GM19438 (cell line): ENCODE results near the gene ETV6.
A peak's percentile ranks its signal among the peaks of the same experiment; 100 is the strongest.

ENCODE experiments used
- ATAC-seq: cut with Tn5 transposase; IDR thresholded peaks from one replicate; pipeline ENCODE4 v1.9.1; 2021; ENCODE audit warnings: low read depth; ENCODE audit not compliant: unreplicated experiment

The ETV6 gene

DNA sequence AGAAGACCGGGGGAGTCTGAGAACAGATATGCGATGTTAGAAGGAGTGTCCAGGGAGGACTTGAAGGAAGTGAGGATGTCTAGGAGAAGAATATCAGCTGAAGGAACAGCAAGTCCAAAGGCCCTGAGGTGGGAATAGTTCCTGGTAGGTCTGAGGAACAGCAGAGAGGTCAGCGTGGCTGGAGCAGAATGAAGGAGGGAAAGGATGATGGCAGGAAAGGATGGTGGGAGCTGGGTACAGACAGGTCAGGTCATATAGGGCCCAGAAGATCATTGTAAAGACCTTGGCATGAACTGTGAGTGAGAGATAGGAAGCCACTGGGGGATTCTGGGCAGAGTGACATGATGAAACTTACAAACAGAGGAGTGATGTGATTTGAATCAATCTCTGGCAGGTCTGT is 171.0 kb downstream of the ETV6 start:
- no peak for ATAC-seq

DNA sequence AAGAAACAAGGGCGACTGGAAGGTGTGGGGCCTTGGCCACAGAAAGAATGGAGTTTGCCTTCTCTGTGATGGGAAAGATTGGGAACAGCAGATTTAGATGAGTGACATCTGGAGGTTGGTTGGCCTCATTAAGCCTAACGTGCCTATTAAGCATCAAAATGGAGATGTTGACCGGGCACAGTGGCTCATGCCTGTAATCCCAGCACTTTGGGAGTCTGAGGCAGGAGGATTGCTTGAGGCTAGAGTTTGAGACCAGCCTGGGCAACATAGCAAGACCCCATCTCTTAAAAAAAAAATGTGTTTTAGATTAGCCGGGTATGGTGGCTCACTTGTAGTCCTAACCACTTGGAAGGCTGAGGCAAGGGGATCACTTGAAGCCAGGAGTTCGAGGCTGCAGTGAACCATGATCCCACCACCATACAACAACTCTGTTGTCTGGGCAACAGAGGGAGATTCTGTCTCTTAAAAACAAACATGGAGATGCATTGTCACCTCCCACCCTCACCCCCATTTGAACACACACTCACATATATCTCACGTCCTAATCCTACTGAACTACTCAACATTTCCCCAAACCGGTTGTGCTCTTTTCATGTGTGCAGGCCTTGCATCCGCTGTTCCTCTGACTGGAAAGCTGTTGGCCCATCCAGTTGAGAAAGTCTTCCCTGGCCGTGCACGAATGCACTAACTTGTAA is 172.1 kb downstream of the ETV6 start:
- ATAC-seq, result no peak

DNA sequence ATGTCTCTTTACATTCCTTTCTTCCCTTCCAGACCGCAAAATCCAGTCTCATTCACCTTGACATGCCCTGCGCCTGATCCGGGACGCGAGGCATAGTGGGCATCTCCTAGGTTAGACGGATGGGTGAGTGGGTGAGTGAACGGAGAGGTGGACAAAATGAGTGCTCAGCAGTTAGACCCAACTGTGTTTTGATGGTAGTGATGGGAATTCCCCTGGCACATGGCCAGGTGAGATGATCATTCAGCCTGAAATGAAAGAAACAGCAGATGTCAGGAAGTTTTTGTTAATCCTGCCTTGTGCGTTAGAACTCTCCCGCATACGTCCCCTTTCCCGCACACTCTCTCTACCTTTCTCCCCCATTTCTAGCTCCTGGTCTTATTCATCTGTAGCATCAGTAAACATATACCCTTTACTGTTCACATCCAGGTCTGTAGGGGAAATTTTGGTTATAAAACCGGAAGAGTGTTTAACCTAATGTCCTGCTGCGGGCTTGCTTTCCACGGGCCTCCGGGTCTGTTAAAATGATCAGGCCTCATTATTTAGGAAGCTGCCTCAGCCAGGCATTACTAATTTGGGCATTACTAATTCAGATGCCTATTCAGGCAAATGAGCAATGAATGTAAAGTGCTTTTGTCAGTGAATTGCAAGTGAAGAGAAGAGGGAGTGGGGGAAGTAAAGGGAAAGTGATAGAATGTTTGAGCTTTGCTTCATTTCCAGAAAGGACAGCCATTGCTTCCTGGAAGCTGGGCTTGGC is 172.8 kb downstream of the ETV6 start:
- peak; percentile 75 for ATAC-seq

DNA sequence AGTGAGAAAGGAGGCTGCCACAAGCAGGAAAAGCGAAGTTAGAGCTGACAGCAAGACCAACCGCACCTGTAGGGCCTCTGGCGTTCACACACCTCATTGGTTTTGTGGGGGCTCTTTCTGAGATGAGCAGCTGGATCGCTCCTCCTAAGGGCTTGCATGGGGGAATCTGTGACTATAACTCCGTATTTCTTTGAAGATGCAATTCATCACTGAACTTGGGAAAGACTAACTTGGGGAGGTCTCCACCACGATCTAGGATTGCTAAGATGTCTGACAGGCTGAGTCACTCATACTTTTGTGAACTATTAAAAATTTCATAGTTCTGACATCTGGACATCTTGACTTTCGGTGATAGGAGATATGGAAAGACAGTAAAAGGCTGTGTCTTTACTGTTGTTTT is 173.6 kb downstream of the ETV6 start:
- ATAC-seq, result no peak

DNA sequence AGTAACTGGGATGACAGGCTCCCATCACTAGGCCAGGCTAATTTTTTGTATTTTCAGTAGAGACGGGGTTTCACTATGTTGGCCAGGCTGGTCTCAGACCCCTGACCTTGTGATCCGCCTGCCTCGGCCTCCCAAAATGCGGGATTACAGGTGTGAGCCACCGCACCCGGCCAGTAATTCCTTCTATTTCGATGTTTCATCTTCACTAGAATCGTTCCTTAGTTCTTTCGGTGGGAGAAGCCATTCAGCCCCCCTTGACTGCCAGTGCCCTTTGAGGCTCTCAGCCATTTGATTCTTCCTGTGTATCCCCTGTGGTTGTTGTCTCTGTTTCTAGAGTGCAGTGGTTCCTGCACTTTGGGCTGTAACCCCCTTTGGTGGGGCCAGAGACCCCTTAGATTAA is 174.1 kb downstream of the ETV6 start:
- no peak for ATAC-seq

DNA sequence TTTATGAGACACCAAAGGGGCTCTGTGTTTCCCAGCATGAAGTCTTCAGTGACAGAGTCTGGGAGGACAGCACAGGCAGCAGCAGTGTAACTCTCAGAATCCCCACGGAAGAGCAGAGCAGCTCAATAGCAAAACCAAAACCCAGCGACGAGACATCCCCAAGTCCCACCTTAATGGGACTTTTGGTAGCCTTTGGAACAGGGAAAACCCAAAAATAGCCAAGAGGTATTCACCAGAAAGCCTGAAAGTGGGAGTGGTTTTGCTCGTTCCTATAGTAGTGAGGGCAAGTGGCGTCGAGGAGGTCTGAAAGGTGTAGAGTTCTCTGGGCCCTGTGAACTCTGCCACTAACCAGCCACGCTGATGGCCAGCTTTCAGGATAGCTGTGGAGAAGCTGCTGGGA is 174.6 kb downstream of the ETV6 start:
- no peak for ATAC-seq

DNA sequence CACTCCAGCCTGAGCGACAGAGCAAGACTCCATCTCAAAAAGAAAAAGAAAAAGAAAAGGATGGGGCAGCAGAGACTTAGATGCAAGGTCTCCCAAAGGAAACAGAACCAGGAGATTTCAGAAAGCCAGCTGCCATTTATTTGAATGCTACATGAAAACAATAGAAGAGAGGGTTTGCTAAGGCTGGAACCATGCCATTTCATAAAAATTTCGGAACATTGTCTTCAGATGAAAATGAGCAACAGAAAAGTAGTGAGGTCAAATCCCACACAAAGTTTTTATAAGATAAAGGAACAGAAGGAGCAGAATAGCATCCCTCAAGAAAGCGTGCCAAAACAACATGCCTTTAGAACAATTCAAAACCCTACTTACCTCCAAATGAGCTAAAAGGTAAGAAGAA is 175.3 kb downstream of the ETV6 start:
- no peak for ATAC-seq

DNA sequence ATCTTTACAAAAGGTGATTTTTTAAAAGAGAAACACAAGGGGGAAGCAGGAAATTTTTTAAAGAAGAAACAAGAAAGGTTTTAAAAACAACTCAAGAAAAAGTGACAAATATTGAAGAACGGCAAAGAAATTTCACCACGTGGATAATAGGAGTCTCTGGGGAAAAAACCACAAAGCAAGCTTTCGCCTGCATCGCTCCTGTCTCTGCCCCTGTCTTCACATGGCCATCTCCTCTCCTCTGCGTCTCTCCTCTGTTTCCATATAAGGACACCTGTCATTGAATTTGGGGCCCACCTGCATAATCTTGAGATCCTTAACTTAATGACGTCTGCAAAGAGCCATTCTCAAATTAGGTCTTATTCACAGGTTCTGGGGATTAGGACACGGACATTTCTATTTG is 175.8 kb downstream of the ETV6 start:
- ATAC-seq, result no peak

DNA sequence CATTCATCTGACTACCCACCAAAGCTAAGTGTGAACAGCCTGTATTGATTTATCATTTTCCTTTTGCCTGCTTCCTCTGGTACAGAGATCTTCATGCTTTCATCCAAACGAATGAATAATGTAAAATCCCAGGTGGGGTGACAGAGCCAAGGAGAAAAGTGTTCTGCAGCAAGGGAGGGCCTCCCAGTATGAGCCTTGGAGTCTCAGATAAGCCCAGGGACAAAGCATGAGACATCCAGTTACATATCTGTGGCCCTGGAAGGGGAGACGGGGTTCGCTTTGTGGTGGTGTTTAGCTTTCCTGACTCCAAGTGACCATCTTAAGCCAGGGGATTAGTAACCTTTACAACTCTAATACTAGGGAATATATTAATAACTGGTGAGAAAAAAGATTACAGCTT is 177.1 kb downstream of the ETV6 start:
- no peak for ATAC-seq

DNA sequence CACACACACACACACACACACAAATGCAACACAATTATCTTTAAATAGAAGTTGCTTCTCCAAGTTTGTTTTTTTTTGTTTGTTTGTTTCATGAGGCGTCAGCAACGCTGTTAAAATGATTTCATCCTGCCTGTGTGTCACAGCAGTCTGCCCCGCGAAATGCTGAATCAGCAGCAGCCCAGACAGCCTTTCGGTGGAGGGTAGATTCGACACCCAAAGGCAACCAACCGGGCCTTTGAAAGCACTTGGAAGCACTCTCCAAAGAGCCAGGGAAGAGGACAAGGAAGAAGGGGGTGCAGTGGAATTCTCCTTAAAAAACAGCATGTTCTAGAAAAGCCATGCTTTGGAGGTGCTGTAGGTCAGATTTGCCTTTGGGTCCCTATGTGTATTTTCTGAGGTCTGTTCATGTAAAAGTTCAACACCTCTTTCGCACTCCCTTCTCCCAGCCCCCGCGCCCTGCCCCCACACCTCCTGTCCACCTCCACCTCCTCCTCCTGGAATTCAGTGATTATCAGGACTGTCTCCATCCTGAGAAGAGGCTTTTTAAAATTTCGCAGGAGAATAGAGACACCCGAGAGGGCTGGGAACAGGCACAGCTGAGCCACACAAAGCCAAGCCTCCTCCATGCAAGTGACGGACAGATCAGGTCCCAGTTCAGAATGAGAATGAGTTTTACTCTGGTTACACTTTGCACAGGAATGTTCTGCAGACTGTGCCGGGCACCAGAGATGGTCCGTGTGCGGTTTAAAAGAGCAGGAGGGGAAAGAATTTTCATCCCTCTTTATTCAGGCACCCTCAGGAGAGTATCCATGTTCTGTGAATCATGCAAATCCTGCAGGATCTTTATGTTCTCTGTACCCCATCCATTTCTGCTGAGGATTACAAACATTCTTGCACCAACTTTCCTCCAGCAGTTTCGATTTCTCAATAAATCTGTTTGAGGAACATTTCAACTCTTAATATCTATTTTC is 177.9 kb downstream of the ETV6 start:
- ATAC-seq, result no peak

DNA sequence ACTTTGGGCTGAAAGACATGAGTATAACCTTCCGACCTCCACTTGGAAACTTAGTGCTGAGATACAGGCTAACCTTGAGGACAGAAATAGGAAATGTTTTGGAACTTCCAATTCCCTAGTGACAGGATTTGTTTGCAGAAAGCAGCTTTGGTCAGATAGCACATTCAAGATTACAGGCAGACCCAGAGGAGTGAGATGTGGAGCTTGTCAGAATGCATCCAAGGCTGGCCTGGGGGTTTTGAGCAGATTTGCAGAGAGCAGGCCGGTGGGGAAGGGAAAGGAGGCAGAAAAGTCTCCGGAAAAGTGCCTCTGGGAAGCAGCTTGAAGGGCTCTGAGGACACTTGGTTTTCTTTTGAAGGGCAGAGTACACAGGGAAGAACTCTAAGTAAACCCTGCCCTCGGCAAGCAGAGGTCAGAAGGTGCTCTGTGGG is 180.3 kb downstream of the ETV6 start:
- ATAC-seq, result no peak

DNA sequence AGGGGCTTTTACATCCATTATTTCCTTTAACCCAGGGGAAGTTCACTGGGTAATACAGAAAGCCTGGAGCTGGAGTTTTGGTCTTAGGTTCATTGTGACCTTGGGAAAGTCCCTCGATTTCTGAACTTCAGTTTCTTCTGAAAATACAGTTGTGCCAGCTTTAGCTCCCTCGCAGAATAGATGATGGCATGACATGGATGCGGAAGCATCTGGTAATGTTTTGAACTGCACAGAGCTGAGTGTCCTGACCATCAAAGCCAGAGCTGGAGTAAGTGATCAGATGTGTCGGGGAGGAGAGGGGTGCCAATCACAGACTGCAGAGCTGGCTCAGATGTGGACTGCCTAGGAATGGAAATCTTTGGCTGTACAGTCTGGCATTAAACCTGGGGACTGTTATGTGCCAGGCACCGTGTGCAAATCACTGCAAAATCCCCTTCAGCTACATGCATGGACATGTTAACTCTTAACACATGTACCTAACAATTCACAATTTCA is 180.9 kb downstream of the ETV6 start:
- ATAC-seq, result no peak

DNA sequence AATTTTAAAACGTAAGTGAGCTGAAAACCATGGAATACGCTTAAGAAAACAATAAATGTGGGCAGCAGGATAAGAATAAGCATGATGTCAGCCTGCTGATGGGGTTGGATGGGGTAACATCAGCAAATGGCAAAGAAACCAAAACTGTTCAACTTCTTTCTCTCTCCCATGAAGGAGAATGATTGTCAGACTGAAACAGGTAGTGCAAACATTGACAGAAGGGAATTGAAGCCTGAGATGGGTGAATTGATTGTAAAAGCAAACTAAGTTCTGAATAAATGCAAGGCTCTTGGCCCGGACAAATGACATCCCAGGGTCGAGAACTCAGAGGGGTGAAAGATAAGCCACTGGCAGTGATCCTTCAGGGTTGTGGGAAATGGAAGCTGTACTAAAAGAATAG is 182.6 kb downstream of the ETV6 start:
- ATAC-seq, result no peak

DNA sequence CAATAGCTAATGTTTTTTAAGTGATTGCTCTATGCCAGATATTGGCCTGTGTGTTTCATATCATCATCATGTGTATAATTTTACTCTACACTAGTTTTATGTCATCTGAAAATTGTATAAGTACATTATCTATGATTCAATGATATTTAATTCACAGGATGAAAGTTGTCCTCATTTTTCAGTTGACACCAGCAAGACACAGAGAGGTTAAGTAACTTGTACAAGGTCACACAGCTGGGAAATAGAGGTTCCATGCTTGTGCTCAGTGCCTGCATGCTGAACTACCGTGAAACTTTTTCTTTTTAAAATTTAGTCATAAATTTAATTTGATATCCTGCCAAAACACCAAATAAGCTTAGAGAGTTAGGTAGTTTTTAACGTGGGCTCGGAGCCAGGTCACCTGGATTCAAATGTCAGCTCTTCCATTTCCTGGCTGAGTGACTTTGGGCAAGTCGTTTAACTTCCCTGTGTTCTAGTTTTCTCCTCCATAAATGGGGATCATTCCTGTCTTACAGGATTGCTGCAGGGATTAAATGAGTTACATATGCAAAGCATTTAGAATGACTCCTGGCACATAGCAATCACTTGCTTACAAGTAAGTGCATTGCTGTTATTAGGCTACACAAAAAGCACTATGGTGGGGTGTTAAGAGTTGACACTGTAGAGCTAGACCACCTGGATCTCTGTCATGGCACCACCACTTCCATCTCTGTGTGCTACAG is 183.9 kb downstream of the ETV6 start:
- no peak for ATAC-seq

DNA sequence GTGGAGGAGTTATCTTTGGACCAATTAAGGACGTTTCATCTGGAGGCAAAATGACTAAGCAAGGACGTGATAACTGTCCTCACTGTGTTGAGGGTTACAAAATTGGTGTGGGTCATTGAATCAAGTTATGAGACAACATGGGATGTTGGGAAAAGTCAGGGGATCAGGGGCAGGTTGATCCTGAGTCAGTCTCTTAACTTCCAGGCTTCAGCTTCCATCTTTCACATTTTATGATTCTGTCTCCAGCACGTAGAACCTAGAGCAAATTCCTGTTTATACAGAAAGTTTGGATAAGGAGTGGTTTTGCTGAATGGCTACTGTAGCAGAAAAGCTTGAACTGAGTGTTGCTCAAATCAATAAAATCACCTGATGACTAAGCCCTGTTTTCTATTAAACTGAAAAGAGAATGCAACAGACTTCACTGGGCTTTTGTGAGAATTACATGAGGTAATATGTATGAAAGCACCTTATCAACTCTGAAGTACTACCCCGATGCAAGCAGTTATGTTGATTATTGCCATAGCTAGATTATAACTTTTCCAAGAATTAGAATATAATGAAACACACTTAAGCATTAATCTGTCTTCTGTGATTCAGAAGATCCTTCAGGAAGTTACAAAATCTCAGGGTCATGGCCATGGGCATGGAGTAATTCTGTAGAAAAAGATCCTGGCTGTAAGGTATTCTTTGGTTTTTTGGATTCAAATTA is 184.8 kb downstream of the ETV6 start:
- ATAC-seq, result no peak

DNA sequence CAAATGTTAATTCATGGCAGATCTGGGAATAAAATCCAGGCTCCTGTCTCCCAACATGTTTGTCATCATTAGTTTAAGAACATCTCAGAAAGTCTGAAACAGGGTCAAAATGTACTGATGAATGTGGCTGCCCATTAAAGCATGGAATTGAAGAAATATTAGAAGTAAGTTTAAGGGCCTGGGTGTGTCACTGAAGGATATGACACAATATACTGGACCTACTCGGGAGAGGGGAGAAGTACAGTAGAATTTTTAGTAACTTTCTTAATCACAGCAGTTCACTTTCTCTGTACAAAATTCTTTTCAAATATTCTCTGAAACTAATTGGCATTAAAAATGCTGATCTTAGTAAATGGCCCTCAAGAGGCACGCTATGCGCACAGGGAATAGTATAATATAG is 185.5 kb downstream of the ETV6 start:
- ATAC-seq, result no peak

DNA sequence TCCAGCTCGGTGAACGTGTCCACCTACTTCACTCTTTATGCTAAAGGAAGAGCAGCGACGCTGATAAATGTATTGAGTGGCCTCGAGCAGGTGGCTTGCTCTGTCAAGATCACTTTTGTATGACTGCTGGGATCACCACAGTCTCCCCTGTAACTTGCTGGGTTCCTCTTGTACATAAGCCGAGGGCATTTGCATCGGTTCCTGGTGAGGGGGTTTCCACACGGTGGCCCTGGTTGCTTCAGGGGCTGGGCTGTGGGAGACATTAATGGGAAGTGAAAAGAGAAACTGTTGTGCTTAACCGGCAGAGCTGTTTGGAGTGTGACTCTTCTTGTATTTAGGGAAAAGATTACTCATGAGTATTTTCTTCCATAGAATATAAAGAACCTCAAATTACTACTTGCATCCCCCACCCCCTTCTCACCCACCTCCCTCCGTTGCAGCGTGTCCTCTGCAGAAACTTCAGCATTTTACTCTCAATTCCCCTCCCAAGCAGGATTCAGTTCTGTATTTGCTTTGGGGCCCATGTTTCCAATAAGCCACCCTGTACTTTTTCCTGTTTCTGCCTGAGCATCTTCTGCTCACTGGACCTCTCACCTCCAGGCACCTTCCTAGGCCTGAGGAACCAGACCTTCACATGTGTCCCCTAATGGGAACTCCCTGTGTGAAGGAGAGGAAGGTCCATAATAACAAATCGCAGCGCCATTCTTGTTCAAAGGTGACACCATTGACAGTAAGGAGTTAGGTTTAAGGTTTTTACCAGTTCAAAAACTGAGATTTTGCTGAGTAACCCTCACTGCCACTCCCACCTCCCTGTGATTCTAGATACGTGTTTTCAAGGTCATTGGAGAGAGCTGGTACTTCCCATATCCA is 187.0 kb downstream of the ETV6 start:
- ATAC-seq, result peak; percentile 88

DNA sequence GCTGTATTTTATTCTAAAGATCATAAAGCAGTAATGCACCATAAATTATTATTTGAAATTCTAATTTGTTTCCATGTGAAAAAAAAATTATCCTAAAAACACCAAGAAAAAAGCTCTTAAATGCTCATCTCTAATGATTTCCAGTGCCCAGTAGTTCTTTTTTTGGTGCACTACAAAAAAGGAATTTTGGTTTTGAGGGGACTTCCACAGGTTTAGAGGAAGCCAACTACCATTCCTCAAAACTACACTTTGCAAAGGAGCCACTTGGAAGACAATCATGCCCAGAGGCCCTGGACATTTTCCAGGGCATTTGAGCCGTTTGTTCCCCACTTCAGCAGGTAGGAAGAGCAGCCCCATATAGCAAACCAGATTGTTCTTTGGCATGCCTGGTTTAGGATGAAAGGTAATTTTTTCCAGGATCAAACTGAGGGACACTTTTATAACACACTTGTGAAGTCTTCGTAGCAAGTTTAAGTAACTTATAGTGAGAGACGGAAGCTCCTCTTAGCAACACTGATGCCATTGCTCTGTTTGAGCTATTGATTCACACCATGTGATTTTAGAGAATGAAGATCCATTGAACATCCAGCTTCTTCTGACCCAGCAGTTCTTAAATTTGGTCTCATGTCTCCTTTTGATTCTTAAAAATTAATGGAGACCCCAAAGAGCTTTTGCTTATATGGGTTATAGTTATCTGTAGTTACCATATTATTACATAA is 187.9 kb downstream of the ETV6 start:
- ATAC-seq, result no peak
